Fibroblast of skin of right biceps (primary cell): ENCODE measurements around the gene OVCH2.
"Not testable (repeated sequence)": the region's sequence is repeated elsewhere in the genome, so short reads cannot be mapped to it uniquely, and the experiment has no call there.

Experiments
- DNase-seq: peaks from one replicate; pipeline ENCODE4 v3.0.0-alpha.2; 2013

The OVCH2 gene

DNA sequence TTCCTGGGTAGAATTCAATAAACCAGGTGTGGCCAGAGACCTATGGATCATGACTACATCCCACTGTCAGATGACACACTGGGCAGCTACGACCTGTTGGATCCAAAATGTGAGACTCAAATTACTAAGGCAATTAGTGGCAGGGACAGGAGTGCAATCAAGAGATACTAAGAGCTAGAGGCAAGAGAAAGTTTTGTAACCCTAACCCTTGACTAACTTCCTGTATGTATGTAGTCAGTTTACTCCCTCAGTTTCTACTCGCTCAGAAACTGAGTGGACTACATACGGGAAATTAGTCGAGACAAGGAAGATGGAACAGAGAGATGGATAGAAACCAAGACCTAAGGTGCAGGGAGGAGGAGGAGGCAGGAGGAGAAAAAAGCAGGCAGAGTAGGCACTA, 35.6 kb downstream of the OVCH2 start:
- no peak for DNase-seq

DNA sequence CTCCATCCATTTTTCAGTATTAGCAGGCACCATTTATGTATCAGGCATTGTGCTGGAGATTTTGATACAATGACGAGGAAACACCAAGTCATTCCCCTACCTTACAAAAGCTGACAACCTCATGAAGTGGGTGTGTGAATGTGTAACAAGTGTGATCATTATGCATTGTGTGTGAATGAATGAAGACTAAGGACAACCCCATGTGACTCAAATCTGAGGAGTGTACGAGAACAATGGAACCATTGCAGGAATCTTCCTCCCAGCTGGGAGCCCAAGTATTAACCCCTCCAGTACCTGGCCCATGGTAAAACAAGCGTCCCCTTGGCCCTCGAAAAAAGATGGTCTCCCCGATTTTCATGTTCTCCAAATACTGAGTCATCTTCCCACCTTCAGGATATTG, 37.4 kb downstream of the OVCH2 start:
- DNase-seq, result no peak

DNA sequence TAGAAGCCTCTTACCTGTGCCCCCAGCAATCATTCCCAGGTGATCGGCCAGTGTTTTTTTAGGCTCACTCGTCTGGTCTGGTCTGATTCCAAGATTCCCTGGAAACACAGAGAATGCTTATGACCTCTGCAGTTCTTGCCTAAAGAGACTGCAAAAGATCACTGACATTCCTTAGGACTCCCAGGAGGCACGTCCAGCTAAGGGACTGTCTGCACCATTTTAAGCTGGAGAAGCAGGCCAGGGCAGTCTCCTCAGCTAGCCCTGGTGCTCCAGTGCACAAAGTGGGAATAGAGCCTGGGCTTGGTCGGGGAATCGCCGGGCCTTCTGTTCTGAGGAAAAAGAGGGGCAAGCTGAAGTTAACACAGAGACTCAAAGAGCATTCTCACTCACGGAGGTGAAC, 37.8 kb downstream of the OVCH2 start:
- DNase-seq, result no peak

DNA sequence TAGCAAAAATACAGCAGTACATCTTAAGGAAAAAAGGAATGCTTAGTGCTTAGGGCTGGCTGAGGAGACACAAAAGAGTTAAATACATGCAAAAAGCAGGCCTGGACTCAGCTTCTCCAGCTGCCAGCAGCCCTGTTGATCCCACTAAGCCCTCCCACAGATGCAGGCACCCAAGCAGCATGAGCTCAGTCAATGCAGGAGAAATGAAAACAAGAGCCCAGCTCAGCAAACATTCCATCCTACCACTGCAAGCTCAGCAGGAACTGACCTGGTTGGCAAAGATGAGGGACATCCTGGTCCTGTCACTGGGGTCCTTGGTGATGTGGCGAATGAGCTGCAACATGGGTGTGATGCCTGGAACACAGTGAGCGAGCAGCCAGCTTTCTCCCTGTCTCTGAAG, 38.8 kb downstream of the OVCH2 start:
- no peak for DNase-seq

DNA sequence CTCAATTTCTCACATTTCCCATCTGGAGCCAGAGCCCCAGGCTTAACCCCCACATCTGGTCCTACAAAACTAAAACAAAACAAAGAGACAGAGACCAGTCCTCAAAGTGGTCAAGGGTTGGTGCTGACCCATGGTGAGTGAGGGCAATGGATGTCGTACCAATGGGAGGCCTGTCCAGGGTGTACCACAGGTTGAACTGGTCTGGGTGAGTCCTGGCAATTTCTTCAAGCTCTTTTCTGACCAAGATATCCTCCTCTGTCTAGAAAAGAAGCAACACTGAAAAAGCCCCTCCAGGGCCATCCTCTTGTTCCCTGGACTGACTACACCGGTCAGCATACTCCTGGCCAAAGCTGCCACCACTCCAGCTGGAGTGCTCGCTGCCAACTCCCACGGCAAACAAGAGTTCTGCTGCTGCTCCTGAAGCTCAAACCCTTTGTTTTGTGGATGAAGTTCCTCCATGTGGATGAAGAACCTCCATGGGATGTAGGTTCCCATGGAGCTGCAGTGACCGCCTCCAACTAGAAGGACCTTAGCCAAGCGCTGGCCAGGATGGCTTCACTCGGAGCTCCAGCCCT, 39.9 kb downstream of the OVCH2 start:
- DNase-seq, result no peak

DNA sequence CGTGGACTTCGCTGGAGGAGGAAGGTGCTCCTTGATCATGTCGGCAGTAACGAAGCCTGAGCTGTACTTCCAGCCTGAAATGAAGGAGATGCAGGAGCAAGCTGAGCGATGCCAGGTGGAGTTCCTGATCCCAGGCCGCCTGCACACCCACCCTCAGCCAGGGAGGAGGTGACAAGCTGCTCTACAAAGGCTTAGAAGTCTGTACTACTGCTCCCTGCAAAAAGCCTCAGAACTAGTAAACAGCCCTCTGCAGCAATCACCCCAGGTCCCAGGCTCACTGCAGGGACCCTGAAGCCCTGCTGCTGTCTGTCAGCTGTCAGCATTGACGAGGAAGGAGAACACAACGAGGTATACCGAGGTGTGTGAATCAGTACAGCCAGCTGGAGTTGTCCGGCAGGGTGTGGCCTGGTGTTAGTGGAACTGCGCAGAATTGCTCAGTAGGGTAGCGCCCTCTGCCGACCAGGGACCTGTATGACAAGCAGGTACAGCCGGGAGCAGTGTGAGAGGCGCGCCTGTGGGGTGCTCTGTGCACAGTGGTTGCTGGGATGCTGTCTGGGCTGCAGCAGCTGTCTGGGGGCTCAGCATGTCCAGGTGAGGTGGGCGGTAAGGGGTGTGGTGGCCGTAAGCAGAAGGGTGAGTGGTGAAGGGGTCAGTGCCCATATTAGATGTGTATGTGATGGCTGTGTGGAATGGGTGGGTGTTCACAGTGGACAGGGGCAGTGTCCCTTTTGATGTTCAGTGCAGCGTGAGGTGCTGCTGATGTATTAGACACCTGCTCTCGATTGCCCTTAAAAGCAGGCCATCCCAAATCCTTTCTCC, 40.6 kb downstream of the OVCH2 start:
- DNase-seq, result peak; percentile 61

DNA sequence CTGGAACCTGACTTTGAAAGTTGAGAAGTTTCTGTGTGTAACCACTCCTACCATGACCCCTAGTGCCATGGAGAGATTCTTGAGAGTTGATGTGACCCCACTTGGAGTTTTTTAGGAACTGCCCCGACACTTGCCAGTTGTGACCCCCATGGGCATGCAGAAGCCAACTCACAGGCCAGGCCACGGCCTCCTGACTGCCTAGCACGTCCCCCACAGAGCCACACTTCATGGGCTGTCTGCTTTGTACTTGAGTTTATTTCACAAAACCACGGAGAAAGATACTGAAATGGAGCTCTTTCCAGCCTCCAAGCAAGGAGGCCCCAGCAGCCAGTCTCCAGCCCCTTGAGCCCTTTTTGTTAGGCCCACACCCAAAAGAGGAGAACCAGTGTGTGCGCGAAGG, 41.4 kb downstream of the OVCH2 start:
- DNase-seq, result no peak

DNA sequence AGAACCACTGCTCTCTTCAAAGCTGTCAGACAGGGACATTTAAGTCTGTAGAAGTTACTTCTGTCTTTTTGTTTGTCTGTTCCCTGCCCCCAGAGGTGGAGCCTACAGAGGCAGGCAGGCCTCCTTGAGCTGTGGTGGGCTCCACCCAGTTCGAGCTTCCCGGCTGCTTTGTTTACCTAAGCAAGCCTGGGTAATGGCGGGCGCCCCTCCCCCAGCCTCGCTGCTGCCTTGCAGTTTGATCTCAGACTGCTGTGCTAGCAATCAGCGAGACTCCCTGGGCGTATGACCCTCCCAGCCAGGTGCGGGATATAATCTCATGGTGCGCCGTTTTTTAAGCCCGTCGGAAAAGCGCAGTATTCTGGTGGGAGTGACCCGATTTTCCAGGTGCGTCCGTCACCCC, 42.7 kb downstream of the OVCH2 start:
- DNase-seq, result not testable (repeated sequence)

DNA sequence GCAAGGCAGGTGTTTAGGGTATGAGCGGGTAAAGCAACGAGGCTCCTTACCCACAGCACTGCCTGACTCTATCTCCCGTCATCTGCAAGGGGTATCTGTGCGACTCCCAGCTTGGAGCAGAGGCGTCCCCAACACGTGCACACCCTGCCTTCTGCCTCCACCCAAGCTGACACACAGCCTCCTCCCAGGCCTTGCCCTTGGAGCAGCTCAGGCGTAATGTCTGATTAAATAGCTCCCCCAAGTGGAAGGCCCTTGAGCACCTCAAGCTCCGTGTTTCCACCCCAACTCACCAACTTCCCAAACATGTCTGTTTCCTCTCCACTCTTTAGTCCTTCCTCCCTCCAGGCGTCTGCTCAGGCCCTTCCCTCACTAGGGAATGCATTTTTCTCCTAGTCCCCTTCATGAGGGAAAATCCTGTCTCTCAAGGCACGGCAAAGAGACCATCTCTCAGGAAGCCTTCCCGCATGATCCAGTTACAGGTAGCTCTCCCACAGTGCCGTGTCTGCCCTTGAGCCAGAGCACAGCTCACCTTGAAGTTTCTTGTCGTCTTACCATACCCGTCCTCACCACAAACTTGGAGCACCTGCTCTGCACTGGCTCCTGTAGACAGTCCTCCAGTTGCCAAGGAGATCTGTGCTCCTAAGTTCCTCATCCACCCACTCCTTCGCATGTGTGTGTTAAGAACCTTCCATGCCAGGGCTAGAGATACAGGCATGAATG, 48.8 kb downstream of the OVCH2 start:
- DNase-seq, result peak; percentile 72

DNA sequence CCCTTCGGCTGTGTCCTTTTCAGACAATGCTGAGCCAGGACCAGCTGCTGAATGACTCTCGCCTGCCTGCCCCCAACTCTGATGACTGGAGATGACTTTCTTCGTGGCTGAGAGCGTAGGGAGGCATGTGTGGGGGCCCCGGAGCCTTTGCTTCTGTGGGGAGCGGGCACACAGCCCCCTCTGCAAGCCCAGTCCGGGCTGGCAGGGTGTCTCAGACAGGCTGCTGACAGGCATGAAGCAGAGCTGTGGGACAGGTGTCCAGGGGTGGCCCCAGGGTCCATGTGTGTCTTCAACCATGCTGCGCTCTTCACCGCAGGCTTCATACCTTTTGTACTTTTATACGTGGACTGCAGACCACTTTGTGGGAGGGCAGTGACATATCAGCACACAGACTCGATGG, 49.6 kb downstream of the OVCH2 start:
- no peak for DNase-seq

DNA sequence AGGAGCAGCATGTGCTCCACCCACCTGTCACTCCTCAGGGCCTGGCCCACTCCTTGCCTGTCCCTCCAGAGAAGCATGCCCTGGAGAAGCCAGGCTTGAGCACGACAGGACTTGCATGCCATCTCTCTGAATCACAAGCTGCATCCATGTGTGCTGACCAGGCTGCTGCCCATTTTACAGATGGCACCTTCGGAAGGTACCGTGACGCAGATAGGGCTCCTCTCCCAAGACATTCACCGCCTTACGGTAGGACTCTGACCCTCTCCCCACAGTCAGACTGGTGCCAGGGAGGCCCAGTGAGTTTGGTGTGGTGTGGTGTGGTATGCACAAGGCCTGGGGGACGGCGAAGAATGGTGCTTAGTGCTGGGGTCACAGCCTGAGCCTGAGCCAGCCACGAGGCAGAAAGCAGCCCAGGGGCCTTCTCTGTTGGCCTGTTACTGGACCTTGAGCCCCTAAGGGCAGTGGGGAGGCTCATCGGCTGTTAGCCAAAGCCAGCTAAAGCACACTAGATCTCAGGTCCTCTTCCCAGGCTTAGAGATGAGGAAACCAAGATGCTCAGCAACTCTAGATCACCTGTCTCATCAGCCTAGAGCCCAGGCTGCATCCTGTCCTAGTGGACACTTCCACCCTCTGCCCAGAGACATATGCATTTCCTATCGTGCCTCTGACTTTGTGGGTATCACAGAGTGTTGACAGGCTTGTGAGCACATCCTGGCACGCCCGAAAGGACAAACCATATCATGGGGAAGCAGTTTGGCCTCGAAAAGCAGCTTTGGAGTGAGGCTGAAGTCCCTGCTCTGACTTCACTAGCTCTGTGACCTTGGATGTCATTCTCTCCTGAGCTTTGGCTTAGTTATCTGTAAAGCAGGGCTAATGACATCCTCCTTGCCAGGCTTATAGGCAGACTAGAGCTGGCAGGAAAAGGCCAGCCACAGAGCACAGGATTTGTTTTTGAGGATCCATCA, 50.7 kb downstream of the OVCH2 start:
- DNase-seq, result no peak

DNA sequence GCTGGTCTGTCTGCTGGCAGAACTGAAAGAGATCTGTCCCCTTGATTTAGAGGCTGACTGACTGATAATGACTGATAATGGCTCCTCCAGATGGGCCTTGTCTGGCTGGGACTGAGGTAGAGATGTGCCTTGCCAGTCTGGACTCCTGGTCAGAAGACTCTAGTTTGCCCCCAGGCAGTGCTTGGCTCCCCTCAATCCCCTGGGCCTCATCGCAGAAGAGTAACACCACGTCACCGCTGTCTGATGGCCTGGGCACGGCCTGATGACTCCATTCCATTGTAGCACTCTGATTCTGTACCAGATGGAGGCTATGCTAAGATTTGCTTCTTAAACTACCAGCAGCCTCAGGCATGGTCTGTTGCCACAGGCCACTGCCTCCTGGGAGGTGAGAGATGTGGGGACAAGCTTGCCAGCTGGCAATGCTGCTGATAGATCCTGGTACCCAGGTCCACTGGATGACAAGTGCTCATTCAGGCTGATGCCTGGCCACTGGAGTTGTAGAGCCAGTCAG, 52.0 kb downstream of the OVCH2 start:
- DNase-seq, result no peak

DNA sequence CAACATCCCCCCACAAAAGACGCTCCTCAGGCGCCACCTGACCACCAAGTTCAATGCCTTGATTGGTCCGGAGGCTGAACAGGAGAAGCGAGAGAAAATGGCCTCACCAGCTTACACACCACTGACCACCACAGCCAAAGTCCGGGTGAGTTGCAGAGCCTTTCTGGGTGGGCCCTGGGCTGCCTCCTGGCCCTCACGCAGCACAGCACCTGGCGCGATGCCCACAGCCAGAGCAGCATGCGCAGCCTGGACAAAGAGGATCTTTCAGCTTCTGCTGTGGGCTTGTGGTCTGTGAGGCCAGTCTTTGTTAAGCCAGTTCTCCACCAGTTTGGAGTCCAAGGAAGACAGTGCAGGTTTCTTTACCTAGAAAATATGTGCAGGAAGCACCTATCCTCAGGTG, 54.6 kb downstream of the OVCH2 start:
- no peak for DNase-seq

DNA sequence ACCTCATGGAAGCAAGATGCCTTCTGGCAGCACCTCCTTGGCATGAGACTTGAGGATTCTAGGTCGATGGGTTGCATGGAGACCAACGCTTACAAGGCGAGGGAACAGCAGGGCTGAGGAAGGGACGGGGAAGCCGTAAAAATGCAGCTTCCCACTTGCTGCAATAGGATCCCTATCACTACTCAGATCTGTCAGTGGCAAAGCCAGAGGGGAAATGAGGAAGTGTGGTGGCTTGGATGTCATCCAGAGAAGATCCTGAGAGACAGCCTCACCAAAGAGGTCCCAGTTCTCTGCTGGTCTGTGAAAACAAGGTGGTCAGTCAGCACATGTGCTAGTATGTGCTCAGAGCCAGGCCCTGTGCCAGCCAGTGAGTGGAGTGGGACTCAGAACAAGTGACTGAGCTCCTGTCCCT, 55.1 kb downstream of the OVCH2 start:
- peak; percentile 58 for DNase-seq

DNA sequence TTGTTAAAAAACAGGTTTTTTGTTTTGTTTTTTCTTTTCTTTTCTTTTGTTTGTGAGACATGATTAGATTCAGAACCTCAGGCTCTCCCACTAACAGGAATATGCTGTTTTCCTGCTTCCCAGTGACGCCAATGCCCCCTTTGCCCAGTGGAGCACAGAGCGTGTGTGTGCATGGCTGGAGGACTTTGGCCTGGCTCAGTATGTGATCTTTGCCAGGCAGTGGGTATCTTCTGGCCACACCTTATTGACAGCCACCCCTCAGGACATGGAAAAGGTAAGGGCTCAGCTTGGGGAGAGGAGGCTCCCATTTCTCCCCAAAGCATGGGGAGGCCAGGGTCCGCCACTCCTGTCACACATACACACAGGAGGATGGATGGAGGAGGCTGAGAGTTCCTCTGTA, 58.0 kb downstream of the OVCH2 start:
- DNase-seq, result no peak

DNA sequence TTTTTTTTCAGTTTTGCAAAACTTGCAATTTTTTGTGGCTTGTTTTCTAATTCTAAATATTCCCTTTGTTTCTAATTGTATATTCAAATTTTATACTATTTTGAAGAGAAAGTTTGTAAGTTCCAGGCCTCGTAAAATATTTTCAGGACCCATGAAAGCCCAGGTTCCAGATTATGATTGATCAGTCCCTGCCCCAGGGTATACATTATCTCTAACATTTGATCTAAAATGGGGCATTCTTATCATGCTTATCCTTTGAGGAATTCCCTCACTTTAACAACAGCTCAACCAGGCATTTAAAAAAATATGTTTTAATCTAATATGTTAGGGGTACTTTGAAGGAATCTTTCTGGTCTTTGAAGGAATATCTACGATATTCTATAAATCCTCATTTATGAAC, 59.4 kb downstream of the OVCH2 start:
- DNase-seq, result no peak

DNA sequence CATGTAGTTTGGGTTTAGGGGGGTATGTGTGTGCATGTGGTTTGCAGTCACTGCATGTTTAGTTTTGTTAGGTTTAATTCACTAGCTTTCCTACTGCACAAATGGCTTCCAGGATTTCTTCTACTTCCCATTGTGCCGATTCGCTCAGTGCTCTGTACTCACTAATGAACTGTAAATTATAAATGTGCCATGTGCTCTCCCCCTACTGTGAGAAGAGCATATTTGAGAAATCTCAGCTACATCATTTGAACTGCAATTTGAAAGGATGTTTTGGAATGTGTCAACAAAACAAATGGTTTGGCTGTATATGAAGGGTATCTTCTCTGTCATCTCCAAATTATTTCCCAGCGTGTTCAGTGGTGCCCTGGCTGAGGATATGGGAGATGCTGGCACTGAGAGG, 61.1 kb downstream of the OVCH2 start:
- no peak for DNase-seq

DNA sequence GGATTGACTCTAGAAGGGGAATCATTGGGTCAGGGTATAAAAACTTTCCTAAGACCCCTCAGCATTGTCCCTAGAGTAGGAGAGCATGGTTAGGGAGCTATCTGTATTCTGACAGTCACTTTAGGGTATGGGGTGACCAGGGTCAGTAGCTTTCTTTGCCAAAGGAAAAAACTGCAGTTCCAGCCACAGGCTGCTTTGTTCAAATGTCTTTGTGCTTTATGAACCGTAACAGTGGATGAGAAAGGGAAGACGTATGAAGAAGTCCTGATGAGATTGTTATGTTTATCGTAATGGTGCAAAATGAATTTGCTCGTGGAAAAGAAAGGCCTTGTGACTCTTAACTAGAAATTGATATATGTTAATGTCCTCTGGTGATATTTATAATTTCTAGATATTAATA, 63.0 kb downstream of the OVCH2 start:
- no peak for DNase-seq

DNA sequence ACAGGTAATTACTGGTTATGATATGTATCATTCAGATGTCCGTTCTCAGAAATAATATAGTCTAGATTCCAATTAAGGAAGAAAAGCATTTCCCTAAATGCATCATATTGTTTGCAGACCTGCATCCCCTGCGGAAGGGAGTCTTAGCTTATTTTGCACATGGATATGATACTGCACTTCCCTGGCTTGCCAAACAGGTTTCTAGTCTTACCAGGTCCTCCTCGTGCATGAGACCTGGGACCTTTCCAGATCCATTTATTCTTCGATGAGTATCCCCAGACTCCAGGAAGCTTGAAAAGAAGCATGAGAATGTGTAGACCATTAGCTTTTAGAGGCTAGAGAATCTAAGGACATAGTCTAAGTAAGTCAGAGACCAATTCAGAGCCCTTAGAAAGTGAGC, 63.5 kb downstream of the OVCH2 start:
- no peak for DNase-seq

DNA sequence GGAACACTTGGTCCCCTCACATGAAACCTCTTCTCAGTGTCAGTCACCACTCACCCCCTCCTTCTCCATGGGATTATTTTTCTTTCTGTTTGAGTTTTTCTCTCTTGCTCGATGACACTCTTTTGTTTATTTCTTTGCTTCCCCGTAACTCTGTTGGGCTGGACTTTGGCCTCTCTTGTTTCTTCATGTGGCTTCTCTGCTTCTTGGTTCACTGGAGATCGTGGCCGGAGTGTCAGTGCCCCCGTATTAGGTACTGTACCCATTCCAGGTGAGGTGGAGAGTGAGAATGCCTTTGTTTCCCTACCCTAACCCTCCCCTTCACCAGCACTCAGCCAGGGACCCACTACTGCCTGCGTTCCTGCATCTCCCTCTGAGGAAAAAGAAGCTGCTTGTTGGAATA, 65.5 kb downstream of the OVCH2 start:
- DNase-seq, result no peak

DNA sequence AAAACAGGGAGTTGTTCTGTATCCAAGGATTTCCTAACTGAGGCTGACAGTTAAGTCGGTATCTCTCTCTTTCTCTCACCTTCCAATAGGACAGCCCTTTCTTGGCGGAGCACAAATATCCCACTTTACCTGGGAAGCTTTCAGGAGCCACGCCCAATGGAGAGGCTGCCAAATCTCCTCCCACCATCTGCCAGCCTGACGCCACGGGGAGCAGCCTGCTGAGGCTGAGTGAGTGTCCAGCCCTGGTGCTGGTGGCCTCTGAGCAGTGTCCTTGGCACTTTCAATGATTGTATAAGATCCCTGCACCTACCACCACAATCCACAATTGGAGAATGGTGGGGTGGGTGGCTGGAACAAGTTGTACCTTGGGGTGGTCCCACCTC, 66.6 kb downstream of the OVCH2 start:
- no peak for DNase-seq
